GM19467 (cell line): ENCODE results near the gene INO80D.
A peak's percentile ranks its signal among the peaks of the same experiment; 100 is the strongest.
"Not testable (repeated sequence)": the region's sequence is repeated elsewhere in the genome, so short reads cannot be mapped to it uniquely, and the experiment has no call there.

Source experiments
- ATAC-seq: cut with Tn5 transposase; IDR thresholded peaks from one replicate; pipeline ENCODE4 v1.9.1; 2021; ENCODE audit warnings: mild to moderate bottlenecking, moderate library complexity; ENCODE audit not compliant: unreplicated experiment

INO80D gene

GRCh38 chr2:206031162-206031784 lies 54.7 kb downstream of the INO80D start:
- no peak for ATAC-seq

DNA sequence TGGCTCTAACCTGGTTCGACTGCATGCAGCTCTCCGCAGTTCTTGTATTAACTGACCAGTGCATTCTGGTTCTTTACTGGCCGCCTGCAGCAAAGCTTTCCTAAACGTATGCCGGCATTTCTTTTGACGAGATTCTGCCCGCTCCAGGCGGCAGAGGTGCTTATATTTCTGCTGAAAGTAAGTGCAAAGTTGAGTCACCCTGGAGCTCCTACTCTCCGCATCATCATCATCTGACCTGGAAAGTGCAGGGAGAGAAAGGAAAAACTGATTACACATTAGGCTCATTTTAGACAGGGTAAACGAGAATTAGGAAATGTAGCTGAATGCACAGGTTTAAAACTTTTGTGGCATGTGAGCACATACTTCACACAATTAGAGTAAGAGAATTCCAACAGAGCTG lies 57.9 kb downstream of the INO80D start:
- no peak for ATAC-seq

DNA sequence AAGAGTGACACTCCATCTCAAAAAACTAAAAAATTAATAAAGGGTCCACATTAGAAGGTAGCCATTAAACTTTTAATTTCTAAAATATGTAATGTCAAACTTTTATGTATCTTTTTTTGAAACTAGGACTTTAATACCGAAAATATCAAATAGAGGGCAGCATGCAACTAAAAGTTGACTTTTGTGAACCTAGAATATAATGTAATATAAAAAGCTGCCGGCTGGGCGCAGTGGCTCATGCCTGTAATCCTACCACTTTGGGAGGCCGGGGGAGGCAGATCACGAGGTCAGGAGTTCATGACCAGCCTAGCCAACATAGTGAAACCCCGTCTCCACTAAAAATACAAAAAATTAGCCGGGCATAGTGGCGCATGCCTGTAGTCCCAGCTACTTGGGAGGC lies 62.8 kb downstream of the INO80D start:
- no peak for ATAC-seq

- ATAC-seq: no peak
Measured at GRCh38 chr2:206020171-206020570, 65.8 kb downstream of the INO80D start.

GRCh38 chr2:206015746-206016145 lies 70.2 kb downstream of the INO80D start:
- ATAC-seq: not testable (repeated sequence)

DNA sequence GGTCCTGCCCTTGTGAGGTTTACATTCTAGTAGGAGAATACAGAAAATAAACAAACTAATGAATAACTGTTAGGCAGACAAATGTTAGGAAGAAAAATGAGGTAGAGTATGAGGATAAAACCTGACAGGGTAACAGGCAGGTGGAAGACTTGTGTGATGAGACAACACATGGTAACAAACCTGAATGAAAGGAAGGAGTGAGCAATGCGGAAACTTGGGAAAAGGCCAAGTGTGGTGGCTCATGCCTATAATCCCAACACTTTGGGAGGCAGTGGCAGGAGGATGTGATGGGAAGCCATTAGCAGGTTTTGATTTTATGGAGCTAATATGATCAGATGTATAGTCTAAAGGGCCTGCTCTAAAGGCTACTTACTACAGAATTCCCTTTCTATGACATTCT lies 74.2 kb downstream of the INO80D start:
- no peak for ATAC-seq

DNA sequence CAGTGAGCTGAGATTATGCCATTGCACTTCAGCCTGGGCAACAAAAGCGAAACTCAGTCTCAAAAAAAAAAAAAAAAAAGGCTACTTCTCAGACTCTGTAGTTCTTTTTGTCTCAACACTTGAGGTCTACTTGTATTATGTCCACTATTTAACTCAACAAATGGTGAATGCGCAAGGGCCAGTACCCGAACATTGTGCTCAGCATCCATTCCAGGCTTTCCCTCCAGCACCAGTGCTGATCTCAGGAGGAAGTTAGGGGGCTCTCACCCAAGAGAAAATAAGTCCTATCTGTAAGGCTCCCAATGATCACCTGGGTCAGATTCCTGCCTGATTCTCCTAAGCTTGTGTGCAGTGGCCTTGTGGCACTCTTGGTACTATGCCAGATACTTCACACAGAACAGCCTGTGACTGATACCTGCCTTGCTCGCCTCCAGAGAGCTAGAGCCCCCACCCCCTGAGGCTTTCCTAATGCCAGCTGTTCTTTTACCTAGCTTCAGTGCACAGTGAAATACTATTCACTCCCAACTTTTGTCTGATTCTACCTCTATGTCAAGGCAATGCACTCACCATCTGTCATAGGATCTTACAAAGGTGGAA lies 74.9 kb downstream of the INO80D start:
- ATAC-seq: no peak

DNA sequence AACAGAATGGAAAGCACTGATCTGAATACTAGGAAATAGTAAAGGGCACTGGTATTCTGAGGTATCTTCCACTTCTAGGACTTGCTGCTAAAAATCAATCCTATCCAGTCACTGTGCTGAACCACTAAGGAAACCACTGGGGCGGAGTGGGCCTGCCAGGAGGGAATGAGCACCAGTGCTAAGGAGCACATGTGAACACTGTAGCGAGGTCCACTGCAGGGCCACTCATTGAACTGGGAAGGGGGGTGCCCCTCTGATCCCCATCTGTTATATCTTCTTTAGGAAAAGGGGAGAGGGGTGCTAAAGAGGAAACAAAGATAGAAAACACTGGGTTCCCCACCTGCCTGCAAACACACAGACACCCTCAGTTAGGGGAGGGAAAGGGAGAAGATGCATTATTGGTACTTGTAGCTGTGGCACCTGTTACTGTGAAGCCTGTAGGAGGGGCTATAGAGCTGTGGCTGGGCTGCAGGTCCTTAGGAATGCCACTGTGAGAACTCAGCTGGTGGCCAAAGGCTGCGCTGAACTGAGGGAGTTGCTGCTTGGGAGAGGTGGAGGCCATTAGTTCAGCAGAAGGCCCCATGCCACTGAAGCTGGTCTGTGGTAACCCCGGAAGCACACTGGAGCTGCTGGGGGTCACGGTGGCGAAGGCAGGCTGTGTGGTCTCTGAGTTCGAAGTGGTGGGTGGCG lies 81.8 kb downstream of the INO80D start:
- ATAC-seq: no peak

- no peak for ATAC-seq
Measured at GRCh38 chr2:206002440-206002839, 83.5 kb downstream of the INO80D start.

- ATAC-seq: no peak
Measured at GRCh38 chr2:206001912-206002311, 84.1 kb downstream of the INO80D start.

GRCh38 chr2:206000776-206001175 lies 85.2 kb downstream of the INO80D start:
- ATAC-seq: no peak

GRCh38 chr2:205998583-205998982 lies 87.4 kb downstream of the INO80D start:
- no peak for ATAC-seq

DNA sequence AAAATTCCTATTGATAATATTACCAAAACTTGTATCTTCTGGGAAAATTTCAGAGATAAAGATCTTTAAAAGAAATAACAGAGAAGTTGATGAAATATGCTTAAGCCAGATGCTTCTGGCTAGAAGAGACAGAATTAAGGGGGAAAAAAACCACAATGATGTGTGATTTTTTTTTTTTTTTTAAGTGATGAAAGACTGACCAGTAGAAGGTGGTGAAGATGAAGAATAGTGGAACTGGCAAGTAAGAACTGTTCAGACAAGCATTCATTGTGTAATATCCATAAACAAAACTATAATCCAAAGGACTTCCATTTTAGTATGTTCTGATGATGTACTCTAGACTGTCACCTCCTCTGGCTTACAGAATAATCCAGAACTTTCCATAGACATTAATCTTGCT lies 89.8 kb downstream of the INO80D start:
- ATAC-seq: no peak

DNA sequence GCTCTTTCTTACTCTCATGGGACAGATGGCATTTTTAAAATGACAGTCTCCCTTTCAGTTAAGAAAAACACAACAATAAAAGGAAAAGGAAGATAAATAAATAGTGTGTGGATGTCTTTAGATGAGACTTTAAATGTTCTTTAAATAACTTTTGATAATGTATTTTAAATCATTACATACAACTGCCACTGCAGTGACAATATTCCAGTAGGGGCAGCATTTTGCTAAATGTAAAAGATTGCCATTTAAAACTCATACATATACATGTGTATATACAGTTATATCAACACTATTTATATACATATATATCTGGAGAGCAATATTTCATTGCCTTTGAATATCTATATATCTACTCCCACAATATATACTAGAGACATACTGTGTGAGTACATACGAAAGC lies 90.7 kb downstream of the INO80D start:
- ATAC-seq: no peak

- ATAC-seq: no peak
Measured at GRCh38 chr2:205994344-205994743, 91.6 kb downstream of the INO80D start.

DNA sequence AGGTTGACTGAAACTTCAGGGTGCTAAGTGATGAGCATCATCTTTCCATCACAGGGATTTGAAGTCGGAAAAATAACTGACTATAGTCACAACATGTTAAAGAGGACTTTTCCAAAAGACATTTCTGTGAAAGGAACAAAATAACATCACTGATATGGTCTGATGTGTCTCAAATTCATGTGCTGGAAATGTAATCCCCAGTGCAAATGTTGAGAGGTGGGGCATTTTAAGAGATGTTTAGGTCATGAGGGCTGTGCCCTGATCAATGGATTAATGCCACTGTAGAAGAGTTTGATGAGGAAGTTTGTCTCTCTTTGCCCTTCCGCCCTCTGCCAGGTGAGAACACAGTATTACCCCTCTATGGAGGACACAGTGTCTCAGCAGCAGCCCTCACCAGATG lies 95.9 kb downstream of the INO80D start:
- no peak for ATAC-seq

GRCh38 chr2:205989271-205990071 lies 96.5 kb downstream of the INO80D start:
- ATAC-seq: no peak

DNA sequence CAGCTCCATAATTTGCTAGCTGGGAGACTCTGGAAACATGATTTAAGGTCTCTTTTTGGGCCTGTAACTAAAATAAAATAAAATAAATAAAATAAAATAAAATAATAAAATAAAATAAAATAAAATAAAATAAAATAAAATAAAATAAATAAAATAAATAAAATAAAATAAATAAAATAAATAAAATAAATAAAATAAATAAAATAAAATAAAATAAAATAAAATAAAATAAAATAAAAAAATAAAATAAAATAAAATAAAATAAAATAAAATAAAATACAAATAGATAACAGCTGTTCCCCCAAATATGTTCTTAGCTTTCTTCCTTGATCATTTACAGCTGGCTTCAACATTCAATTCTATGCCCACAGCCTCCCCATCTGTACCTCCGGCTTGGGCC lies 97.3 kb downstream of the INO80D start:
- not testable (repeated sequence) for ATAC-seq

DNA sequence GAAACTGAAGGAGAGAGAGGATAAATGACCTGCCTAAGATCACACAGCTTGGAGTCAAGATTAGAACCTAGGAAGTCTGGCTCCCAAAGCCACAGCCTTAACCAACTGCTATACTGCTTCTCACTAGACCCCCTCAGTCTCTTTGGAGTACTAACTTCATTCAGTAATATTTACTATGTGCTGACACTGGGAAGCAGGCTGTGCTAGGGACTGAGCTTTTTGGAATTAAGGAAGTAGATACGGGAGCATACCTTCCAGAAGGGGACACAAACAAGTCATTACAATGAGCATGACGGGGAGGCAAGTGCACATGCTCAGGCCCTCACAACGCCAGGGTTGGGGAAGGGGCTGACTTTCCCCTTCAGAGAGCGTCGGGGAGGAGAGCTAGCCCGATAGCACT lies 97.7 kb downstream of the INO80D start:
- ATAC-seq: no peak

DNA sequence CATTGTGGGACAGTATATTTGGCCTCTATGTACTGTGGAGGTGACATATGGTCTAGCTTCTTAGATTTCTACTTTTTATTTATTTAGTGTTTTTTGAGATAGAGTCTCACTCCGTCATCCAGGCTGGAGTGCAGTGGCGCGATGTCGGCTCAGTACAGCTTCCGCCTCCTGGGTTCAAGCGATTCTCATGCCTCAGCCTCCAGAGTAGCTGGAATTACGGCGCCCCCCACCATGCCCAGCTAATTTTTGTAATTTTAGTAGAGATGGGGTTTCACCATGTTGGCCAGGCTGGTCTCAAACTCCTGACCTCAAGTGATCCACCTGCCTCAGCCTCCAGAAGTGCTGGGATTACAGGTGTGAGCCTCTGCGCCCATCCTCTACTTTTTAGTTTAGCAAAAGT lies 99.6 kb downstream of the INO80D start:
- not testable (repeated sequence) for ATAC-seq

DNA sequence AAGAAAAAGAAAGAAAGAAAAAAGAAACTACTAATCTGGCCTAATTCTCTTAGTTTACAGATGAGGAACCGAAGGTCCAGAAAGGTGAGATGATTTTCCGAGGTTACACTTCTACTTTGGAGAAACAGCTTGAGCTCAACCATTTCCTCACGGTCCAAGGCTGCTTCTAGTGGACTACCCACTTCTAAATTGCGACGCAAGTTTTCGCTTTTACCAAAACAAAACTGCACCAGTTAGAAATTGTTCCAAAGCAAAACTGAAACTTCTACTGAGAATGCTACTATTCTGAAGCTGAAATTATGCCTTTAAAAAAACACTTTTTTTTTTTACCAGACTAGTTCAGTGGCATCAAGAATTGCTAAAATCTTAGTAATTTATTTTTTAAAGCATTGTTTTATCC lies 101.6 kb downstream of the INO80D start:
- peak; percentile 84 for ATAC-seq
